GM12878 (cell line): ENCODE results near the gene NUDCD3.

Experiments
- NRF1 ChIP-seq: conservative IDR thresholded peaks from 2 replicates; pipeline ENCODE4 v1.6.1; 2011; ENCODE audit warnings: mild to moderate bottlenecking, low read depth, low read length, improper control_type of control experiment
- TAF1 ChIP-seq: IDR thresholded peaks from 2 replicates; pipeline ENCODE4 v1.6.1; 2011; ENCODE audit warnings: mild to moderate bottlenecking, low read depth, low read length, borderline replicate concordance
- ZNF24 ChIP-seq: fragments of 450-650 bp; IDR thresholded peaks from 2 replicates; pipeline ENCODE4 v1.6.1; 2017; ENCODE audit warnings: antibody characterized with exemption, mild to moderate bottlenecking
- TF ChIP-seq, protein P1 (sequence below), 3 experiments: IDR thresholded peaks in 2 of 3; conservative IDR thresholded peaks in 1 of 3; 2 replicates each; pipeline ENCODE4 v1.5.1; 2011; ENCODE audit warnings: low read depth in 3 of 3, low read length in 3 of 3, mild to moderate bottlenecking in 3 of 3, control low read depth in 2 of 3, moderate library complexity in 2 of 3, inconsistent platforms in 1 of 3, mixed read lengths in 1 of 3; ENCODE audit not compliant: control insufficient read depth in 2 of 3, insufficient read depth in 1 of 3; ENCODE audit errors: extremely low read depth in 1 of 3

GRCh38 chr7:44432381-44432977, 58.0 kb downstream of the NUDCD3 start:
- TF ChIP-seq NRF1 = no peak
- no peak for TF ChIP-seq TAF1
- TF ChIP-seq ZNF24 = no peak
- TF ChIP-seq, protein P1, sequence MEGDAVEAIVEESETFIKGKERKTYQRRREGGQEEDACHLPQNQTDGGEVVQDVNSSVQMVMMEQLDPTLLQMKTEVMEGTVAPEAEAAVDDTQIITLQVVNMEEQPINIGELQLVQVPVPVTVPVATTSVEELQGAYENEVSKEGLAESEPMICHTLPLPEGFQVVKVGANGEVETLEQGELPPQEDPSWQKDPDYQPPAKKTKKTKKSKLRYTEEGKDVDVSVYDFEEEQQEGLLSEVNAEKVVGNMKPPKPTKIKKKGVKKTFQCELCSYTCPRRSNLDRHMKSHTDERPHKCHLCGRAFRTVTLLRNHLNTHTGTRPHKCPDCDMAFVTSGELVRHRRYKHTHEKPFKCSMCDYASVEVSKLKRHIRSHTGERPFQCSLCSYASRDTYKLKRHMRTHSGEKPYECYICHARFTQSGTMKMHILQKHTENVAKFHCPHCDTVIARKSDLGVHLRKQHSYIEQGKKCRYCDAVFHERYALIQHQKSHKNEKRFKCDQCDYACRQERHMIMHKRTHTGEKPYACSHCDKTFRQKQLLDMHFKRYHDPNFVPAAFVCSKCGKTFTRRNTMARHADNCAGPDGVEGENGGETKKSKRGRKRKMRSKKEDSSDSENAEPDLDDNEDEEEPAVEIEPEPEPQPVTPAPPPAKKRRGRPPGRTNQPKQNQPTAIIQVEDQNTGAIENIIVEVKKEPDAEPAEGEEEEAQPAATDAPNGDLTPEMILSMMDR (IDR thresholded peaks at IDR 0.05 in 2 of 3, conservative IDR thresholded peaks at IDR 0.05 in 1 of 3; ENCODE audit: control insufficient read depth in 2 of 3, extremely low read depth in 1 of 3, insufficient read depth in 1 of 3, low read depth in 3 of 3, low read length in 3 of 3) = no peak
